ENCODE results near the gene SSC4D. TPM values are rescaled to one million over a fixed set of nuclear protein-coding genes. Genes with fewer than 3 reads are reported as not detected.
"Not testable (repeated sequence)": the region's sequence is repeated elsewhere in the genome, so short reads cannot be mapped to it uniquely, and the experiment has no call there.

Gene SSC4D
- total and polyA plus RNA-seq, 2 donors (not counting 1 experiment from before 2014, with no cell fraction given): 0.33 to 0.42 TPM

DNA sequence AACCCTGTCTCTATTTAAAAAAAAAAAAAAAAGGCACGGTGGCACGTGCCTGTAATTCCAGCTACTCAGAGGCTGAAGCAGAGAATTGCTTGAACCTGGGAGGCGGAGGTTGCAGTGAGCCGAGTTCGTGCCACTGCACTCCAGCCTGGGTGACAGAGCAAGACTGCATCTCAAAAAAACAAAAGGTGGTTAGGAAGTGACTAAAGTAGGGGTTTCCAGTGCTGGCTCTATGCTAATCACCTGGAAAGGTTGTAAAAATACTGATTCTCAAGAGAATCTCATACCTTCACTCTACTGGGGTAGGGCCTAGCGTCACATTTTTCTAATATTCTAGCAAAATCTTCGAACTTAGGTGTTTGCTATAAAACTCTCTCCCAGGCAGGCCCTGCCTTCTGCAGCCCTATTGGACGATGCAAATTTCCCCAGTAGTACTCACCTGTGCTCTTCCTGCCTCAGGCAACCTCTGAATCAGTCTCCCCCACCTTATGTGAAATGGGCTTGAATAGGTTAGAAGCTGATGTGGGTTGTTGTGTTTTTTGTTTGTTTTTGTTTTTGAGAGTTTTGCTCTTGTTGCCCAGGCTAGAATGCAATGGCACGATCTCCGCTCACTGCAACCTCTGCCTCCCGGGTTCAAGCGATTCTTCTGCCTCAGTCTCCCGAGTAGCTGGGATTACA lies 18.8 kb upstream of the SSC4D start:
- no peak for DNase-seq (ENCODE audit: low read depth in 2 of 2)
- no peak overlapping the region for H3K9ac ChIP-seq (ENCODE audit: insufficient read depth, low read length)
- no peak overlapping the region for H3K4me2 ChIP-seq (ENCODE audit: extremely low read depth, insufficient read depth, low read length)
- H3K27ac ChIP-seq (ENCODE audit: insufficient read depth, low read length): no peak overlapping the region
- H3K4me3 ChIP-seq (replicated peaks in 1 of 4; ENCODE audit: control extremely low read depth in 1 of 4, insufficient read depth in 1 of 4, low read depth in 3 of 4, low read length in 4 of 4): no peak overlapping the region
- H3K36me3 ChIP-seq (ENCODE audit: control insufficient read depth, insufficient read depth, low read length): no peaks in the 10 kb centered on the region
- H3K4me1 ChIP-seq (ENCODE audit: control insufficient read depth, extremely low read depth, insufficient read depth, low read length): peaks cover under 1% of the 10 kb centered on the region
- no peaks in the 10 kb centered on the region for H3K79me2 ChIP-seq (ENCODE audit: control insufficient read depth, insufficient read depth, low read length)
- H2AFZ ChIP-seq (ENCODE audit: low read length): no peak overlapping the region
- no peak for TF ChIP-seq CTCF (conservative IDR thresholded peaks at IDR 0.05 in 1 of 2, IDR thresholded peaks at IDR 0.05 in 1 of 2; ENCODE audit: low read depth in 1 of 2, low read length in 2 of 2)
- TF ChIP-seq EZH2 (IDR thresholded peaks at IDR 0.05; ENCODE audit: low read length, missing control alignments): no peak
- H3K27me3 ChIP-seq (ENCODE audit: control insufficient read depth, insufficient read depth, low read length): no peaks in the 10 kb centered on the region
- no peaks in the 10 kb centered on the region for H4K20me1 ChIP-seq (ENCODE audit: control insufficient read depth, extremely low read depth, insufficient read depth, low read length)
- no peaks in the 10 kb centered on the region for H3K9me3 ChIP-seq (ENCODE audit: control insufficient read depth, insufficient read depth, low read depth, low read length)

- Histone ChIP-seq H3K79me2 (ENCODE audit: control insufficient read depth, insufficient read depth, low read length) (no peaks in the 10 kb centered on the region), H3K27me3 (ENCODE audit: control insufficient read depth, insufficient read depth, low read length) (no peaks in the 10 kb centered on the region), H3K9me3 (ENCODE audit: control insufficient read depth, insufficient read depth, low read depth, low read length) (no peaks in the 10 kb centered on the region), H3K4me3 (replicated peaks in 1 of 4; ENCODE audit: control extremely low read depth in 1 of 4, insufficient read depth in 1 of 4, low read depth in 3 of 4, low read length in 4 of 4) (no peak overlapping the region), H3K9ac (ENCODE audit: insufficient read depth, low read length) (no peak overlapping the region), H3K36me3 (ENCODE audit: control insufficient read depth, insufficient read depth, low read length) (no peaks in the 10 kb centered on the region), H2AFZ (ENCODE audit: low read length) (no peak overlapping the region), H3K27ac (ENCODE audit: insufficient read depth, low read length) (no peak overlapping the region), H4K20me1 (ENCODE audit: control insufficient read depth, extremely low read depth, insufficient read depth, low read length) (no peaks in the 10 kb centered on the region), H3K4me2 (ENCODE audit: extremely low read depth, insufficient read depth, low read length) (no peak overlapping the region), H3K4me1 (ENCODE audit: control insufficient read depth, extremely low read depth, insufficient read depth, low read length) (peaks cover 5% of the 10 kb centered on the region)
- no peak for DNase-seq (ENCODE audit: low read depth in 2 of 2)
- TF ChIP-seq EZH2 (IDR thresholded peaks at IDR 0.05; ENCODE audit: low read length, missing control alignments): no peak
- TF ChIP-seq CTCF (conservative IDR thresholded peaks at IDR 0.05 in 1 of 2, IDR thresholded peaks at IDR 0.05 in 1 of 2; ENCODE audit: low read depth in 1 of 2, low read length in 2 of 2): no peak
These were observed 18.1 kb upstream of the SSC4D start for GRCh38 chr7:76427635-76428034.

- Histone ChIP-seq H3K4me3 (replicated peaks in 1 of 4; ENCODE audit: control extremely low read depth in 1 of 4, insufficient read depth in 1 of 4, low read depth in 3 of 4, low read length in 4 of 4) (no peak overlapping the region), H3K79me2 (ENCODE audit: control insufficient read depth, insufficient read depth, low read length) (no peaks in the 10 kb centered on the region)
- DNase-seq (ENCODE audit: low read depth in 2 of 2): no peak
These were observed 16.7 kb upstream of the SSC4D start for GRCh38 chr7:76426246-76426645.

DNA sequence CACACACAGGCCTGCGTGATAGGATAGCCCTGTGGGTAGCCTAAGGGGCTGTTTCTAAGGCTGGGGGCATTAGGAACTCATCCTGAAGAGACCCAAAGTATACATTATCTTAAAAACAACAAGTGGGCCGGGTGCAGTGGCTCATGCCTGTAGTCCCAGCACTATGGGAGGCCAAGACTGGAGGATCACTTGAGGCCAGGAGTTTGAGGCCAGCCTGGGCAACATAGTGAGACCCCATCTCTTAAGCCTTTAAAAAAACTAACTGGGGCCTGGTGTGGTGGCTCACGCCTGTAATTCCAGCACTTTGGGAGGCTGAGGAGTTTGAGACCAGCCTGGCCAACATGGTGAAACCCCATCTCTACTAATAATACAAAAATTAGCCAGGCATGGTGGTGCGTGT lies 16.1 kb upstream of the SSC4D start:
- H3K4me2 ChIP-seq (ENCODE audit: extremely low read depth, insufficient read depth, low read length); H3K4me1 ChIP-seq (ENCODE audit: control insufficient read depth, extremely low read depth, insufficient read depth, low read length); H3K27me3 ChIP-seq (ENCODE audit: control insufficient read depth, insufficient read depth, low read length); H3K9me3 ChIP-seq (ENCODE audit: control insufficient read depth, insufficient read depth, low read depth, low read length); H3K27ac ChIP-seq (ENCODE audit: insufficient read depth, low read length); H3K9ac ChIP-seq (ENCODE audit: insufficient read depth, low read length); H4K20me1 ChIP-seq (ENCODE audit: control insufficient read depth, extremely low read depth, insufficient read depth, low read length); H3K36me3 ChIP-seq (ENCODE audit: control insufficient read depth, insufficient read depth, low read length); H2AFZ ChIP-seq (ENCODE audit: low read length); H3K79me2 ChIP-seq (ENCODE audit: control insufficient read depth, insufficient read depth, low read length); DNase-seq (ENCODE audit: low read depth in 2 of 2); H3K4me3 ChIP-seq (replicated peaks in 1 of 4; ENCODE audit: control extremely low read depth in 1 of 4, insufficient read depth in 1 of 4, low read depth in 3 of 4, low read length in 4 of 4): not testable (repeated sequence)

More at GRCh38 chr7:76426246-76426645, 16.7 kb upstream of the SSC4D start:
- peaks cover 8% of the 10 kb centered on the region for H3K4me1 ChIP-seq (ENCODE audit: control insufficient read depth, extremely low read depth, insufficient read depth, low read length)
- H4K20me1 ChIP-seq (ENCODE audit: control insufficient read depth, extremely low read depth, insufficient read depth, low read length): no peaks in the 10 kb centered on the region
- H3K4me2 ChIP-seq (ENCODE audit: extremely low read depth, insufficient read depth, low read length): no peak overlapping the region
- H3K27ac ChIP-seq (ENCODE audit: insufficient read depth, low read length): no peak overlapping the region
- H3K9me3 ChIP-seq (ENCODE audit: control insufficient read depth, insufficient read depth, low read depth, low read length): no peaks in the 10 kb centered on the region
- no peak overlapping the region for H3K9ac ChIP-seq (ENCODE audit: insufficient read depth, low read length)
- no peaks in the 10 kb centered on the region for H3K27me3 ChIP-seq (ENCODE audit: control insufficient read depth, insufficient read depth, low read length)
- no peak overlapping the region for H2AFZ ChIP-seq (ENCODE audit: low read length)
- TF ChIP-seq CTCF (conservative IDR thresholded peaks at IDR 0.05 in 1 of 2, IDR thresholded peaks at IDR 0.05 in 1 of 2; ENCODE audit: low read depth in 1 of 2, low read length in 2 of 2) (no peak), EZH2 (IDR thresholded peaks at IDR 0.05; ENCODE audit: low read length, missing control alignments) (no peak)
- no peaks in the 10 kb centered on the region for H3K36me3 ChIP-seq (ENCODE audit: control insufficient read depth, insufficient read depth, low read length)
